GM12891 (cell line): Measurements from ENCODE around the gene SLC13A5.

Experiments
- POLR2A ChIP-seq: IDR thresholded peaks from 2 replicates; pipeline ENCODE4 v1.6.1; 2011; ENCODE audit warnings: low read depth, low read length, control low read depth
- TAF1 ChIP-seq: IDR thresholded peaks from 2 replicates; pipeline ENCODE4 v1.6.1; 2011; ENCODE audit warnings: low read depth, low read length, control low read depth

DNA sequence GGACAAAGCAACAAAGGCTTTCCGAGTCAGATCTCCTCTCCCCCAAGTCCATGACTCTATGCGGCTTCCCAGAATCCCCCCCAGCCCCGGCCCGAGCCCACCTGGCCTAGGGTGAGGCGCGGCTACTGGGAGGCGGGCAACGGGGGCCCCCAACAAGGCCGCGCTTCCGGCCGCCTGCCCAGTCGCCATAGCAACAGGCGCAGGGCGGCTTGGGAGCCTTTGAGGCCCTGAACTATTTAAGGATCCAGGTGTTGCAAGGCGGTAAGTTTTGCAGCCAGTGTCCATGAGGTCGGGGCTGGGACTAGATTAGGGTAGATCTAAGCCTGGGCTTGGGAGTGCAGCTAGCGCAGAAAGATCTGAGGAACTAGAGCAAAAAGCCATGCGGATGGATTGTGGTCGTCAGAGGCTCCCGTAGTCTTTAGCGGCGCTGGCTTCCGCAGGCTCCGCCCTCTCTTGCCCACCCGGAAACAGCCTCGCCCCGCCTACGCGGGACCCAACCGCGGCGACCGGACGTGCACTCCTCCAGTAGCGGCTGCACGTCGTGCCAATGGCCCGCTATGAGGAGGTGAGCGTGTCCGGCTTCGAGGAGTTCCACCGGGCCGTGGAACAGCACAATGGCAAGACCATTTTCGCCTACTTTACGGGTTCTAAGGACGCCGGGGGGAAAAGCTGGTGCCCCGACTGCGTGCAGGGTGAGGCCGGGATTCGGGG lies 72.5 kb downstream of the SLC13A5 start, which contains the start of the genes KIAA0753 and TXNDC17:
- TF ChIP-seq POLR2A: peak; percentile 98
- peak; percentile 99 for TF ChIP-seq TAF1
